ENCODE results near the gene DTNA. TPM values are rescaled to one million over a fixed set of nuclear protein-coding genes. Genes with fewer than 3 reads are reported as not detected.
A peak's percentile ranks its signal among the peaks of the same experiment; 100 is the strongest.
"Not testable (repeated sequence)": the region's sequence is repeated elsewhere in the genome, so short reads cannot be mapped to it uniquely, and the experiment has no call there.

Gene DTNA
- total RNA-seq, 1 donor from 2014 or later, result 7.1 TPM

DNA sequence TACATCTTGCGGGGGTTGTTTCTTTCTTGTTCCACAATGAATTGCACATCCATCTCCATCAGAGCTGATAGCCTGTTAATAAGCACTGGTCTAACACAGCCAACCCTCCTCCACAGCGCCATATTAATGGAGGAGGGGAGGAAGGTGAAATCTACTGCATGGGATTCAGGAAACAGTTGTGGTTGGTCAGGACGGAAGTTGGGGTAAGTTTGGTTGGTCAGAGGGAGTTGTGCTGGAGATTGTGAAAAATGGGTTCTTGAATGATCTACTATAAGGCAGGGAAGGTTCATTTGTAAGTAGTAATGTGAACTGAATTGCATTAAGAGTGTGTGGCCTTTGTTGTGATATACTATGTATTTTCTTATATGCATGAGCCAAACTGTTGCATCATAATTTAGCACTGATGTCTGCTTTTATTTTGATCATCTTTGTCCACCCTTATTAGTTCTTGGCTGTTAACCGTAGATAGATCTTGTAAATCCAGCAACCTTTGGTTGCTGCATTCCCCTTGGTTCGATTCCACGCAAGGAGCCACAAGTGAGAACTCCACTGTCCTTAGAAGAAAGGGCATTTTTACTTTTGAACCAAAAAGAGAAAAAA is 180.5 kb downstream of the DTNA start:
- Mint-ChIP-seq H3K9me3 (ENCODE audit: unreplicated experiment) (peaks cover 11% of the 10 kb centered on the region), H3K27me3 (ENCODE audit: unreplicated experiment) (no peaks in the 10 kb centered on the region), H3K4me3 (ENCODE audit: unreplicated experiment) (no peak overlapping the region), H3K36me3 (ENCODE audit: unreplicated experiment) (peaks cover 8% of the 10 kb centered on the region), H3K4me1 (ENCODE audit: unreplicated experiment) (peaks cover 13% of the 10 kb centered on the region), H3K27ac (ENCODE audit: unreplicated experiment) (no peak overlapping the region)
- no peak for TF ChIP-seq CTCF (IDR thresholded peaks at IDR 0.05)
- DNase-seq (ENCODE audit: extremely low spot score, unreplicated experiment), result no peak

DNA sequence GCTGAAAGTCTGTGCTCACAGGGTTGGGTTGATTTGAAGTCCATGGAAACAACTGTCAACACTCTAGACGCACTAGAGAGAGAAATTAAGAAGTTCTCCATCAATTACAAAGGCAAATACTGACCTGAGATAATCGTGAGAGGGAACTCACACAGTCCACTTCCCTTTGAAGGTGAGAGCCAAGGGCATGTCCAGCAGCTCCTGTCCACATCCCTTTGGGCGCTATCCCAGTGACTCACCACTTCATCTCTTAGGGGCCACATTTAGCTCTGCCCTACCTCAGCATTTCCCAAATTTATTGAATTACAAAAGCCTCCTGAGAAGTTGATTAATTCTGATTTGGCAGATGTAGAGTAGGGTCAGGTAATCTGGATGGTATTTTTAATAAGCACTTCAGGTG is 182.3 kb downstream of the DTNA start:
- TF ChIP-seq CTCF (IDR thresholded peaks at IDR 0.05), result no peak
- Mint-ChIP-seq H3K9me3 (ENCODE audit: unreplicated experiment) (peaks cover 11% of the 10 kb centered on the region), H3K36me3 (ENCODE audit: unreplicated experiment) (peaks cover 8% of the 10 kb centered on the region), H3K4me3 (ENCODE audit: unreplicated experiment) (no peak overlapping the region), H3K27ac (ENCODE audit: unreplicated experiment) (no peak overlapping the region), H3K4me1 (ENCODE audit: unreplicated experiment) (peaks cover 2% of the 10 kb centered on the region), H3K27me3 (ENCODE audit: unreplicated experiment) (no peaks in the 10 kb centered on the region)
- no peak for DNase-seq (ENCODE audit: extremely low spot score, unreplicated experiment)

DNA sequence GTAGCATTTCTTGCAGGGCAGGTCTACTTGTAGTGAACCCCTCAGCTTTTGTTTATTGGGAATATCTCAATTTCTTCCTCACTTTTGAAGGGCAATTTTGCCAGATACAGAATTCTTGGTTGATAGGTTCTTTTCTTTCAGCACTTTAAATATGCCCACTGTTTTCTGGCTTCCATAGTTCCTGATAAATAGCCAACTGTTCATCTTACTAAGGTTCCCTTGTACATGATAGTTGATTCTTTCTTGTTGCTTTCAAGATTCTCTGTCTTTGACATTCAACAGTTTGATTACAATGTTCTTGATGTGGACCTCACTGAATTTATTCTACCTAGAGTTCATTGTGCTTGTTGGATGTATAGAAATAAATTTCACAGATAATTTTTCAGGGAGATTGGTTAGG is 183.1 kb downstream of the DTNA start:
- Mint-ChIP-seq H3K9me3 (ENCODE audit: unreplicated experiment) (peaks cover 11% of the 10 kb centered on the region), H3K4me3 (ENCODE audit: unreplicated experiment) (no peak overlapping the region), H3K36me3 (ENCODE audit: unreplicated experiment) (peaks cover 8% of the 10 kb centered on the region), H3K27ac (ENCODE audit: unreplicated experiment) (no peak overlapping the region), H3K4me1 (ENCODE audit: unreplicated experiment) (peaks cover 2% of the 10 kb centered on the region), H3K27me3 (ENCODE audit: unreplicated experiment) (no peaks in the 10 kb centered on the region)
- no peak for DNase-seq (ENCODE audit: extremely low spot score, unreplicated experiment)
- TF ChIP-seq CTCF (IDR thresholded peaks at IDR 0.05), result no peak

DNA sequence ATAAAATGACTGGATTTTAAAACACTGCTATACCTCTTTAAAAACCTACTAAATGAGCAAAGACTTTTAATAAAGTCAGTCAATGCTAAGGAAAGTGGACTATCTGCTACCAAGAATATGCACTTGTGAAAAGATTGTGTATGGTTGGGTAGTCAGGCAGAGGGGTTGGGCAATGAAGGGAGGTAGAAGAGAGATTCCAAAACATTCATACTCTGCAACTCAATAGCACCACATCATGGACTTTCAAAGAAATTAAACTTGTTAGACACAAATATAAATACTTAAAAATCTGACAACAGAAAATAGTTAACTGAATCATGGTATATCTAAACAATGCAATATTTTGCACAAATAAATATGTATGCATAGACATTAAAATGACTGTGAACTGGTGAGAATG is 191.2 kb downstream of the DTNA start:
- peak; percentile 39 for TF ChIP-seq CTCF (IDR thresholded peaks at IDR 0.05)
- Mint-ChIP-seq H3K27ac (ENCODE audit: unreplicated experiment) (no peak overlapping the region), H3K4me1 (ENCODE audit: unreplicated experiment) (no peaks in the 10 kb centered on the region), H3K9me3 (ENCODE audit: unreplicated experiment) (no peaks in the 10 kb centered on the region), H3K4me3 (ENCODE audit: unreplicated experiment) (no peak overlapping the region), H3K36me3 (ENCODE audit: unreplicated experiment) (peaks cover 2% of the 10 kb centered on the region), H3K27me3 (ENCODE audit: unreplicated experiment) (no peaks in the 10 kb centered on the region)
- no peak for DNase-seq (ENCODE audit: extremely low spot score, unreplicated experiment)

GRCh38 chr18:34904994-34905393 is 194.9 kb downstream of the DTNA start:
- no peak overlapping the region for H3K27ac Mint-ChIP-seq (ENCODE audit: unreplicated experiment)
- no peak overlapping the region for H3K4me3 Mint-ChIP-seq (ENCODE audit: unreplicated experiment)
- H3K36me3 Mint-ChIP-seq (ENCODE audit: unreplicated experiment), result peaks cover 2% of the 10 kb centered on the region
- H3K4me1 Mint-ChIP-seq (ENCODE audit: unreplicated experiment), result peaks cover 8% of the 10 kb centered on the region
- TF ChIP-seq CTCF (IDR thresholded peaks at IDR 0.05), result no peak
- no peaks in the 10 kb centered on the region for H3K9me3 Mint-ChIP-seq (ENCODE audit: unreplicated experiment)
- no peaks in the 10 kb centered on the region for H3K27me3 Mint-ChIP-seq (ENCODE audit: unreplicated experiment)
- DNase-seq (ENCODE audit: extremely low spot score, unreplicated experiment), result no peak

- not testable (repeated sequence) for H3K27me3 Mint-ChIP-seq (ENCODE audit: unreplicated experiment); H3K9me3 Mint-ChIP-seq (ENCODE audit: unreplicated experiment); H3K4me3 Mint-ChIP-seq (ENCODE audit: unreplicated experiment); H3K36me3 Mint-ChIP-seq (ENCODE audit: unreplicated experiment); H3K27ac Mint-ChIP-seq (ENCODE audit: unreplicated experiment); DNase-seq (ENCODE audit: extremely low spot score, unreplicated experiment)
- peaks cover 27% of the 10 kb centered on the region for H3K4me1 Mint-ChIP-seq (ENCODE audit: unreplicated experiment)
Observed at GRCh38 chr18:34906985-34907384, 196.9 kb downstream of the DTNA start.
